Fibroblast of lung (primary cell): ENCODE measurements around the gene USH2A.

Experiments
- EZH2 ChIP-seq: IDR thresholded peaks from 2 replicates; pipeline ENCODE4 v1.5.1; 2012; ENCODE audit warnings: low read length, control low read depth, mild to moderate bottlenecking; ENCODE audit errors: missing control alignments
- TF ChIP-seq, protein P1 (sequence below), 2 donors: IDR thresholded peaks in 1 of 2; conservative IDR thresholded peaks in 1 of 2; 1 replicate in 1 of 2; 2 replicates in 1 of 2; pipeline ENCODE4 v1.5.1; 2011 to 2012; ENCODE audit warnings: low read length in 2 of 2, control low read depth in 1 of 2, inconsistent platforms in 1 of 2, low read depth in 1 of 2, mild to moderate bottlenecking in 1 of 2

DNA sequence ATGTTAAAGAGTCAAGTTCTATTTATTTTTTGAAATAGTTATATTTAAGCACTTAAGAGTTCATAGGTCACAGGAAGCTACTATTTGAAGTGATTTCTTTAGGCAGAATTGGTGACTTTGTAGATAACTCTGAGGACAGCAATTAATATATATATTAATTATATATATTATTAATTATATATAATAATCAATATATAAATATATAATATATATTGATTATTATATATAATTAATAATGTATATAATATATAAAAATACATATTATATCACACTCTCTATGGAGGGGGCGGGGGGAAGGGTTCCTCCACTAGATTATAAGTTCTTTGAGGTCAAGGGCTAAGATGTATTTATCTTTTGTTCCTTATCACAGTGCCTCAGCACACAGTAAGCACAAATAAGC, 547.5 kb downstream of the USH2A start:
- TF ChIP-seq, protein P1, sequence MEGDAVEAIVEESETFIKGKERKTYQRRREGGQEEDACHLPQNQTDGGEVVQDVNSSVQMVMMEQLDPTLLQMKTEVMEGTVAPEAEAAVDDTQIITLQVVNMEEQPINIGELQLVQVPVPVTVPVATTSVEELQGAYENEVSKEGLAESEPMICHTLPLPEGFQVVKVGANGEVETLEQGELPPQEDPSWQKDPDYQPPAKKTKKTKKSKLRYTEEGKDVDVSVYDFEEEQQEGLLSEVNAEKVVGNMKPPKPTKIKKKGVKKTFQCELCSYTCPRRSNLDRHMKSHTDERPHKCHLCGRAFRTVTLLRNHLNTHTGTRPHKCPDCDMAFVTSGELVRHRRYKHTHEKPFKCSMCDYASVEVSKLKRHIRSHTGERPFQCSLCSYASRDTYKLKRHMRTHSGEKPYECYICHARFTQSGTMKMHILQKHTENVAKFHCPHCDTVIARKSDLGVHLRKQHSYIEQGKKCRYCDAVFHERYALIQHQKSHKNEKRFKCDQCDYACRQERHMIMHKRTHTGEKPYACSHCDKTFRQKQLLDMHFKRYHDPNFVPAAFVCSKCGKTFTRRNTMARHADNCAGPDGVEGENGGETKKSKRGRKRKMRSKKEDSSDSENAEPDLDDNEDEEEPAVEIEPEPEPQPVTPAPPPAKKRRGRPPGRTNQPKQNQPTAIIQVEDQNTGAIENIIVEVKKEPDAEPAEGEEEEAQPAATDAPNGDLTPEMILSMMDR (conservative IDR thresholded peaks at IDR 0.05 in 1 of 2, IDR thresholded peaks at IDR 0.05 in 1 of 2; ENCODE audit: low read depth in 1 of 2, low read length in 2 of 2), result no peak
- TF ChIP-seq EZH2, result no peak
